CD4-positive, alpha-beta memory T cell (primary cell): Measurements from ENCODE around the gene SLC9A1. TPM values are rescaled to one million over a fixed set of nuclear protein-coding genes. Genes with fewer than 3 reads are reported as not detected.

Source experiments
- CTCF ChIA-PET: fragments of 350-600 bp; sonication (Branson Sonifier 250); formaldehyde crosslinking; loops from one replicate; lab custom pipeline; 2021; ENCODE audit warnings: inconsistent platforms; ENCODE audit not compliant: partially characterized antibody; lab: Charles Lee
- POLR2A ChIA-PET: fragments of 350-600 bp; sonication (Branson Sonifier 250); formaldehyde crosslinking; loops from one replicate; lab custom pipeline; 2021; ENCODE audit not compliant: partially characterized antibody; lab: Charles Lee
- DNase-seq, 5 donors: peaks; one replicate each; pipeline versions ENCODE4 v3.0.0 to v3.0.0-alpha.2; 2020 to 2022; ENCODE audit warnings: mixed read lengths in 1 of 5
- H3K27ac ChIP-seq: one replicate; pipeline ENCODE4 v1.7.0; 2013; ENCODE audit warnings: low read depth, low read length
- H3K27me3 ChIP-seq: 2 replicates; pipeline ENCODE4 v1.7.0; 2013; ENCODE audit warnings: mild to moderate bottlenecking, low read length, moderate library complexity; ENCODE audit not compliant: insufficient read depth
- H3K36me3 ChIP-seq: 2 replicates; pipeline ENCODE4 v1.7.0; 2013; ENCODE audit warnings: mild to moderate bottlenecking, low read length, moderate library complexity; ENCODE audit not compliant: insufficient read depth
- H3K4me1 ChIP-seq: 2 replicates; pipeline ENCODE4 v1.7.0; 2013; ENCODE audit warnings: mild to moderate bottlenecking, low read length, moderate library complexity; ENCODE audit not compliant: insufficient read depth
- H3K4me3 ChIP-seq, 2 donors: one replicate each; pipeline ENCODE4 v1.7.0; 2013; ENCODE audit warnings: low read length in 2 of 2, mild to moderate bottlenecking in 1 of 2
- H3K9me3 ChIP-seq, 2 donors: one replicate each; pipeline ENCODE4 v1.7.0; 2013; ENCODE audit warnings: low read length in 2 of 2, control low read depth in 1 of 2; ENCODE audit not compliant: control insufficient read depth in 1 of 2
- H3K27ac Mint-ChIP-seq, 7 donors: one replicate each; pipeline ENCODE4 v1.8.0; 2020 to 2021; ENCODE audit warnings: mixed read lengths in 7 of 7, mild to moderate bottlenecking in 6 of 7, inconsistent platforms in 3 of 7, moderate library complexity in 3 of 7
- H3K27me3 Mint-ChIP-seq, 2 donors: one replicate each; pipeline ENCODE4 v1.8.0; 2020 to 2021; ENCODE audit warnings: mixed read lengths in 2 of 2
- H3K36me3 Mint-ChIP-seq, 2 donors: one replicate each; pipeline ENCODE4 v1.8.0; 2020 to 2021; ENCODE audit warnings: mixed read lengths in 2 of 2, inconsistent platforms in 1 of 2, mild to moderate bottlenecking in 1 of 2
- H3K4me1 Mint-ChIP-seq, 4 donors: one replicate each; pipeline ENCODE4 v1.8.0; 2020 to 2021; ENCODE audit warnings: mixed read lengths in 4 of 4, mild to moderate bottlenecking in 1 of 4
- H3K4me3 Mint-ChIP-seq, 8 donors: one replicate each; pipeline ENCODE4 v1.8.0; 2020 to 2021; ENCODE audit warnings: mixed read lengths in 8 of 8, mild to moderate bottlenecking in 7 of 8, moderate library complexity in 6 of 8, inconsistent platforms in 3 of 8
- H3K9me3 Mint-ChIP-seq, 8 donors: one replicate each; pipeline ENCODE4 v1.8.0; 2020 to 2021; ENCODE audit warnings: mixed read lengths in 8 of 8, mild to moderate bottlenecking in 5 of 8, inconsistent platforms in 3 of 8, moderate library complexity in 1 of 8
- intact Hi-C: fragments of 100-400 bp; cut with micrococcal nuclease; formaldehyde crosslinking; loops from one replicate; pipeline ENCODE4 v1.15.1; 2023
- polyA plus RNA-seq, 2 donors: library from polyadenylated mRNA; unstranded; fragments of 300-500 nt; fragmentation: Illumina TruSeq; gene quantifications; one replicate each; pipeline ENCODE4 v1.2.3, GENCODE V29; 2021
- total RNA-seq, 2 experiments: library from RNA; stranded (reverse); gene quantifications; one replicate each; pipeline ENCODE4 v1.2.3, GENCODE V29; 2021

SLC9A1 gene
- total and polyA plus RNA-seq, 4 experiments from 2014 or later, result 2.1 to 15.0 (median 12.3) TPM

DNA sequence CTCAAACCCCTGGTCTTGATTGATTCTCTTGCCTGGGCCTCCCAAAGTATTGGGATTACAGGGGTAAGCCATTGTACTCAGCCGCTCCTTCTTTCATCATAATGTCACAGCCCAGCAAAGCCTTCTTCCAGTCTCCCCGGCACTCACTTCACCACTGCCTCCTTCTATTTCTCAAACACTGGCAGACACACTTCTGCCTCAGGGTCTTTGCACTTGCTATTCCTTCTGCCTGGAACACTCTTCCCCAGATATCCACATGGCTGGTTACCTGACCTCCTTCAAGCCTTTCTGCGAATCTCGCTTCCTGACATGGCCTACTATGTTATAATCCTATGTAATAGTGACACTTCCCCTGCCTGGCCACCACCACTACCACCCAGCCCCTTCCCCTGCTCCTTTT is 7.2 kb upstream of the SLC9A1 start:
- Mint-ChIP-seq H3K36me3 (no peaks in the 10 kb centered on the region), H3K27ac (peak overlapping the region in 6 of 7 donors; percentile 65 to 86 (median 78)), H3K27me3 (no peaks in the 10 kb centered on the region), H3K4me3 (peak overlapping the region in 2 of 8 donors; percentile 28 to 67), H3K9me3 (no peaks in the 10 kb centered on the region), H3K4me1 (peaks cover 6 to 11% (median 10%) of the 10 kb centered on the region in 4 donors)
- H3K36me3 ChIP-seq, result no peaks in the 10 kb centered on the region
- no peak for DNase-seq
- no peak overlapping the region for H3K27ac ChIP-seq
- no peaks in the 10 kb centered on the region for H3K27me3 ChIP-seq
- peaks cover 9% of the 10 kb centered on the region for H3K4me1 ChIP-seq
- no peaks in the 10 kb centered on the region for H3K9me3 ChIP-seq
- no peak overlapping the region for H3K4me3 ChIP-seq
- ChIA-PET CTCF (interaction anchor here (0.7 to 1.5 kb wide), 3 partner anchors 19 to 50 kb away, joined by 3 to 6 read pairs (median 3); no protein-coding TSS in a partner anchor), POLR2A (interaction anchor here (1.1 to 1.6 kb wide), 2 partner anchors 25 to 26 kb away, joined by 3 to 4 read pairs; no protein-coding TSS in a partner anchor)
- intact Hi-C loops, result no loop called here

DNA sequence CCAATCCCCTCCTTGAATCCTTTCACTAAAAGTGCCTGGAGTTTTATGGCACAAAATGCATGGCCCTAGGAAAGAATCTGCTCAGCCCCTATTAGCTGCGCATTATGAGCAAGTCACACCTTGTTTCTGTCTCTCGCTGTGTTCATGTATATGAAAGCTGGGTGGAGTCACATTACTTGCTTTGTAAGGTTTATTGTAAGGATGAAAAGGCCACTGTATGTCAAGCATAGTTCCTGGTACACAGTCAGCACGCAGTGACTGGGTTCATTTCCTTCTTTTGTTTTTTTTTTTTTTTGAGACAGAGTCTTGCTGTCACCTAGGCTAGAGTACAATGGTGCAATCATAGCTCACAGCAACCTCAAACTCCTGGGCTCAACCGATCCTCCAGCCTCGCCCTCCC is 6.7 kb upstream of the SLC9A1 start:
- no peak overlapping the region for H3K4me3 ChIP-seq

DNA sequence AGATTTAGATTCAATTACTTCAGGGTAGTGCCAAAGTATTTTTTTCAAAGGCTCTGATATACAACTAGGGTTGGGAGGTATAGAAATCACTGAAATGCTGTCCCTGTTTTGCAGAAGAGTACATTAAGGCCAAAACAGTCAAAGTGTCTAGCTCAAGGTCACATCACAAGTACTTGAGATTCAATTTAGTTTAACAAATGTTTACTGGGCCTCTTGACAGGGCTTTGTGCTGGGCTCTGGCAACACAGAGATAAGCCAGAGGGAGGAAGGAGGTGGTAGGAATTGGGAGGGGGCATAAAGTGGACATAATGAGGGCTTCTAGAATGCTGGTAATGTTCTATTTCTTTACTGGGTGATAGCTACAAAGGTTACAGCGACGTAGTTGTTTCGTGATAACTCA is 2.3 kb upstream of the SLC9A1 start:
- ChIA-PET CTCF (interaction anchor here (0.6 to 11.0 kb wide), 6 partner anchors 17 to 112 kb away, joined by 3 to 137 read pairs (median 4); partner anchors contain the start of gene WDTC1), POLR2A (interaction anchor here (1.5 to 8.3 kb wide), 3 partner anchors 17 to 77 kb away, joined by 3 to 185 read pairs (median 6); no protein-coding TSS in a partner anchor)
- peak overlapping the region in 5 of 7 donors; percentile 24 to 72 (median 68) for H3K27ac Mint-ChIP-seq
- Histone ChIP-seq H3K4me1 (peaks cover 37% of the 10 kb centered on the region), H3K9me3 (no peaks in the 10 kb centered on the region), H3K4me3 (no peak overlapping the region), H3K36me3 (no peaks in the 10 kb centered on the region), H3K27me3 (no peaks in the 10 kb centered on the region), H3K27ac (no peak overlapping the region)
- no peaks in the 10 kb centered on the region for H3K27me3 Mint-ChIP-seq
- H3K4me3 Mint-ChIP-seq, result peak overlapping the region in 2 of 8 donors; percentile 7 to 45
- peaks cover 0 to 7% of the 10 kb centered on the region in 2 donors for H3K36me3 Mint-ChIP-seq
- peaks cover 0 to 7% (median 0%) of the 10 kb centered on the region in 8 donors for H3K9me3 Mint-ChIP-seq
- DNase-seq, result no peak
- H3K4me1 Mint-ChIP-seq, result peaks cover 35 to 44% (median 39%) of the 10 kb centered on the region in 4 donors
- intact Hi-C loops, result no loop called here

More for the DNA sequence above, 6.7 kb upstream of the SLC9A1 start:
- CTCF ChIA-PET, result interaction anchor here (0.7 to 1.5 kb wide), 3 partner anchors 18 to 50 kb away, joined by 3 to 6 read pairs (median 3); no protein-coding TSS in a partner anchor
- H3K9me3 ChIP-seq, result no peaks in the 10 kb centered on the region
- Mint-ChIP-seq H3K36me3 (no peaks in the 10 kb centered on the region), H3K9me3 (no peaks in the 10 kb centered on the region), H3K4me3 (peak overlapping the region in 3 of 8 donors; percentile 26 to 33 (median 32)), H3K4me1 (peaks cover 6 to 11% (median 10%) of the 10 kb centered on the region in 4 donors), H3K27me3 (no peaks in the 10 kb centered on the region), H3K27ac (peak overlapping the region in 6 of 7 donors; percentile 65 to 84 (median 77))
- DNase-seq, result peak in 4 of 5 donors; percentile 8 to 42 (median 28)
- POLR2A ChIA-PET, result interaction anchor here (1.1 to 1.6 kb wide), 2 partner anchors 24 to 26 kb away, joined by 3 to 4 read pairs; no protein-coding TSS in a partner anchor
- no peaks in the 10 kb centered on the region for H3K36me3 ChIP-seq
- no peaks in the 10 kb centered on the region for H3K27me3 ChIP-seq
- H3K27ac ChIP-seq, result no peak overlapping the region
- peaks cover 9% of the 10 kb centered on the region for H3K4me1 ChIP-seq
- intact Hi-C loops, result no loop called here

DNA sequence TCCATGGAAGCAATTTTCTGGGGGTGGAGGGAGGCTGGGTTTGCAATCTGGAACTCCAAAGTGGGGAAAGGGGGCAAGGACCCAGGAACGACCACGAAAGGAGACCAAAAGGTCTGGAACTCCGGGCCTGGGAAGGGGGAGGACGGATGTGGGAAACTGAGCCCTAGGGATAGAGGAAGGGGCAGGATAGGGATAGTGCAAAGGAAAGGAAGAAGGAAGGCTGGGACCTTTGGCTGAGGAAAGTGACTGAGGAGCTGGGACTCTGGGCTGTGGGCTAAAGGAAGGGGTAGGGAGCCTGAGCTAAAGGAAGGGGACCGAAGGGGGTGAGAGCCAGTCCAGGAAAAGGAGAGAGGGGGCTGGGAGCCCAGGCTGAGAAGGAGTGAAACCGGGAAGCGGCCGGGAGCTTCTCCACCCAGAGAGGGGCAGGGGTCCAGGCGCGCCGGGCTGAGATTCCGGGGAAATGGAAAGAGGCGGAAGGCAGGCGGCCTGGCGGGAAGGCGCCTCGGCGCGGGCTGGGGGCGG is 395 bp downstream of the SLC9A1 start:
- Mint-ChIP-seq H3K27me3 (no peaks in the 10 kb centered on the region), H3K9me3 (peaks cover 0 to 7% (median 0%) of the 10 kb centered on the region in 8 donors), H3K4me3 (peak overlapping the region; percentile 82 to 95 (median 90)), H3K4me1 (peaks cover 39 to 56% (median 49%) of the 10 kb centered on the region in 4 donors), H3K27ac (peak overlapping the region; percentile 72 to 100 (median 94)), H3K36me3 (peaks cover 0 to 7% of the 10 kb centered on the region in 2 donors)
- no peaks in the 10 kb centered on the region for H3K36me3 ChIP-seq
- intact Hi-C loops, result no loop called here
- peak overlapping the region; percentile 90 for H3K27ac ChIP-seq
- peak in 2 of 5 donors; percentile 7 to 37 for DNase-seq
- CTCF ChIA-PET, result interaction anchor here (0.7 to 11.0 kb wide), 15 partner anchors 10 to 1076 kb away, joined by 3 to 137 read pairs (median 5); no protein-coding TSS in a partner anchor
- H3K4me3 ChIP-seq, result peak overlapping the region; percentile 38 to 42
- POLR2A ChIA-PET, result interaction anchor here (0.6 to 8.3 kb wide), 13 partner anchors 10 to 1922 kb away, joined by 3 to 185 read pairs (median 4); partner anchors contain the start of genes AHDC1, GPATCH3, SYF2 and WDTC1
- H3K4me1 ChIP-seq, result peaks cover 52% of the 10 kb centered on the region
- H3K27me3 ChIP-seq, result no peaks in the 10 kb centered on the region
- no peaks in the 10 kb centered on the region for H3K9me3 ChIP-seq

DNA sequence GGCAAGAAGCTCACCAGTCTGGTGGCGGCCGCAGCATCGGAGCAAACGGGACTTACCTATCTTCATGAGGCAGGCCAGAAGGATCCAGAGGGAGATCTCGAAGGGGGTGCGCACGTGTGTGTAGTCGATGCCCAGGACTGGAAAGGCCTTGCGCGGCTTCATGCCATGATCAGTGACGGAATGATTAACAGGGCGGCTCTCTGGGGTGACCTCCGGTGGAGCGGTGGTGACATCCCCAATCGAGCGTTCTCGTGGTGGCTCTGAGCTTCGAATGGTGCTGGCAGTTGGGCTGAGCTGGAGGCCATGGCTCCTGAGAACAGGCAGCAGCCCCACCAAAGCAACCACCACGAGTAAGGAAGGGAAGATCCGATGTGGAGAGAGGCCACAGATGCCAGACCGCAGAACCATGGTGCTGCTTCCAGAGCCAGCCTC is 982 bp downstream of the SLC9A1 start:
- POLR2A ChIA-PET, result interaction anchor here (0.6 to 8.3 kb wide), 9 partner anchors 14 to 1921 kb away, joined by 3 to 185 read pairs (median 4); partner anchors contain the start of genes SYF2 and WDTC1
- CTCF ChIA-PET, result interaction anchor here (0.7 to 11.0 kb wide), 7 partner anchors 14 to 1024 kb away, joined by 3 to 137 read pairs (median 4); no protein-coding TSS in a partner anchor
- no peaks in the 10 kb centered on the region for H3K36me3 ChIP-seq
- H3K4me3 ChIP-seq, result peak overlapping the region; percentile 38 to 42
- intact Hi-C loops, result no loop called here
- peaks cover 53% of the 10 kb centered on the region for H3K4me1 ChIP-seq
- peaks cover 0 to 7% of the 10 kb centered on the region in 2 donors for H3K36me3 Mint-ChIP-seq
- H3K9me3 ChIP-seq, result no peaks in the 10 kb centered on the region
- DNase-seq, result peak in 1 of 5 donors; percentile 31
- H3K9me3 Mint-ChIP-seq, result peaks cover 0 to 7% (median 0%) of the 10 kb centered on the region in 8 donors
- peak overlapping the region in 6 of 7 donors; percentile 72 to 100 (median 94) for H3K27ac Mint-ChIP-seq
- no peak overlapping the region for H3K27ac ChIP-seq
- H3K27me3 ChIP-seq, result no peaks in the 10 kb centered on the region
- H3K4me1 Mint-ChIP-seq, result peaks cover 43 to 62% (median 54%) of the 10 kb centered on the region in 4 donors
- no peaks in the 10 kb centered on the region for H3K27me3 Mint-ChIP-seq
- peak overlapping the region; percentile 82 to 95 (median 90) for H3K4me3 Mint-ChIP-seq

DNA sequence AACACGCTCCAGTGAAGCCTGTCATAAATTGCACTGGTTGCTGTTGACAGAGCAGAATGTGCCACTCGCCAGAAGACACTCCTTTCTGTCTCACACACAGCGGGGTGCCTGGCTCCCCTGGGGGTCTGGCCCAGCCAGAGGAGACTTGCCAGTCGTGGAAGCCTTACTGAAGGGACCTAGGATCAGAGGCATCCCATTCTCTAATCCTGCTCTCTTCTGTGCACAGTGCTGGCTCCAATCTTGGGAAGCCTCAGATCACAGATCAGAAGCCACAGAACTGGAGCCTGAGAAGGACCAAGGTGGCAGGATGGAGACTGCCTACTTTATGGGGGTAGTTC is 1.4 kb downstream of the SLC9A1 start:
- intact Hi-C loops, result no loop called here
- CTCF ChIA-PET, result interaction anchor here (2.6 to 11.0 kb wide), 3 partner anchors 14 to 51 kb away, joined by 7 to 137 read pairs (median 74); no protein-coding TSS in a partner anchor
- peak in 1 of 5 donors; percentile 24 for DNase-seq
- Histone ChIP-seq H3K4me1 (peaks cover 58% of the 10 kb centered on the region), H3K4me3 (peak overlapping the region in 1 of 2 donors; percentile 42), H3K36me3 (no peaks in the 10 kb centered on the region), H3K27ac (no peak overlapping the region), H3K27me3 (no peaks in the 10 kb centered on the region), H3K9me3 (no peaks in the 10 kb centered on the region)
- Mint-ChIP-seq H3K4me1 (peaks cover 43 to 66% (median 57%) of the 10 kb centered on the region in 4 donors), H3K27me3 (no peaks in the 10 kb centered on the region), H3K9me3 (peaks cover 0 to 7% (median 0%) of the 10 kb centered on the region in 8 donors), H3K36me3 (peaks cover 0 to 7% of the 10 kb centered on the region in 2 donors), H3K4me3 (peak overlapping the region; percentile 82 to 95 (median 90)), H3K27ac (peak overlapping the region in 6 of 7 donors; percentile 72 to 100 (median 94))
- POLR2A ChIA-PET, result interaction anchor here (1.5 to 8.3 kb wide), 4 partner anchors 14 to 1921 kb away, joined by 3 to 185 read pairs (median 32); partner anchors contain the start of gene SYF2
